Measurements from ENCODE around the gene SYT17. TPM values are rescaled to one million over a fixed set of nuclear protein-coding genes. Genes with fewer than 3 reads are reported as not detected.

SYT17 gene
- total RNA-seq, 3 donors from 2014 or later (not counting 1 experiment from before 2014, with no cell fraction given) = 0.65 to 1.6 TPM; not detected in 1

- Mint-ChIP-seq H3K9me3 (no peaks in the 10 kb centered on the region), H3K4me1 (no peaks in the 10 kb centered on the region), H3K36me3 (no peaks in the 10 kb centered on the region), H3K27ac (no peak overlapping the region), H3K4me3 (no peak overlapping the region), H3K27me3 (ENCODE audit: low read depth in 2 of 2) (peaks cover 9 to 14% of the 10 kb centered on the region in 2 donors)
- H3K27me3 ChIP-seq (ENCODE audit: control insufficient read depth, insufficient read depth, low read length) = no peaks in the 10 kb centered on the region
- TF ChIP-seq CTCF (IDR thresholded peaks at IDR 0.05) = no peak
- H3K4me3 ChIP-seq (ENCODE audit: low read length) = no peak overlapping the region
- DNase-seq (no peak), ATAC-seq (no peak)
- 87% methylated on average over 3 of the region's 3 CpGs for WGBS (ENCODE audit: insufficient coverage)
- peaks cover under 1% of the 10 kb centered on the region for H3K4me1 ChIP-seq (ENCODE audit: control insufficient read depth, insufficient read depth, low read length)
- H3K27ac ChIP-seq (ENCODE audit: low read length) = no peak overlapping the region
- H3K36me3 ChIP-seq (ENCODE audit: control insufficient read depth, insufficient read depth, low read length) = no peaks in the 10 kb centered on the region
- no peaks in the 10 kb centered on the region for H3K9me3 ChIP-seq (ENCODE audit: control insufficient read depth, insufficient read depth, low read length)
- intact Hi-C loops (cut with micrococcal nuclease) = no loop called here
Observed at GRCh38 chr16:19174478-19174877, 6.4 kb downstream of the SYT17 start.

DNA sequence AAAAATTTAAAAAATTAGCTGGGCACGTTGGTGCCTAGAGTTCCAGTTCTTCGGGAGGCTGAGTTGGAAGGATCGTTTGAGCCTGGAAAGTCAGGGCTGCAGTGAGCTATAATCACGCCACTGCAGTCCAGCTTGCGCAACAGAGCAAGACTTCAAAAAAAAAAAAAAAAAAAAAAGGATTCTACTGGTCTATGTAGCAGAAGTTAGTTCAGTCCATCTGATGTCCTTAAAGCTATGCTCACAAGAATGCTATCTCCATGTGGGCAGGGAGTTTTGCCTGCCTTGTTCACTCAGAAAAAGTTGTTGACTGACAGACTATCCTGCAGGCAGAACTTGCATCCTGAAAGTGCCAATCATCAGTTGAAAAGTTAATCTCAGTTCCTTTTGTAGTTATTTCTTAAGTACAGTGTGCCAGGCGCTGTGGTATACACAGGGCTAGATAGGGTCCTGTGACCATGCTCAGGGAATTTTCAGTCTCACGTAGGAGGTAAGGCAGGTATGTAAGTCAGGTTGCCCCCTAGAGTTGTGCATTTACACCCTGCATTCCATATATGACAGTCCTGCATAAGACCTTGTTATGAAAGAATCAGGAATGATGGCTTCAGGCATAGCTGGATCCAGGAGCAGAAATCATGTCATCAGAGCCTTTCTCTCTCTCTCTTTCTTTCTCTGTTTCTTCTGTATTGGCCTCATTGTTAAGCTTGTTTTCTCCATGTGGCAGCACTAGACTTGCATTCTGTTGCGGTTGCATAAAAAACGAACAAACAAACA is 7.6 kb downstream of the SYT17 start:
- H3K27me3 Mint-ChIP-seq (ENCODE audit: low read depth in 2 of 2) = peaks cover 2 to 14% of the 10 kb centered on the region in 2 donors
- H3K4me1 ChIP-seq (ENCODE audit: control insufficient read depth, insufficient read depth, low read length) = peaks cover 2% of the 10 kb centered on the region
- H3K4me1 Mint-ChIP-seq = no peaks in the 10 kb centered on the region
- H3K27me3 ChIP-seq (ENCODE audit: control insufficient read depth, insufficient read depth, low read length) = no peaks in the 10 kb centered on the region
- ATAC-seq (no peak), DNase-seq (no peak)
- no peak overlapping the region for H3K4me3 Mint-ChIP-seq
- H3K4me3 ChIP-seq (ENCODE audit: low read length) = no peak overlapping the region
- intact Hi-C loops (cut with micrococcal nuclease) = no loop called here
- H3K9me3 ChIP-seq (ENCODE audit: control insufficient read depth, insufficient read depth, low read length) = no peaks in the 10 kb centered on the region
- H3K27ac ChIP-seq (ENCODE audit: low read length) = no peak overlapping the region
- TF ChIP-seq CTCF (IDR thresholded peaks at IDR 0.05) = no peak
- WGBS (ENCODE audit: insufficient coverage) = 83% methylated on average over 9 of the region's 9 CpGs
- no peaks in the 10 kb centered on the region for H3K36me3 ChIP-seq (ENCODE audit: control insufficient read depth, insufficient read depth, low read length)
- no peaks in the 10 kb centered on the region for H3K9me3 Mint-ChIP-seq
- H3K36me3 Mint-ChIP-seq = no peaks in the 10 kb centered on the region
- H3K27ac Mint-ChIP-seq = no peak overlapping the region

- peaks cover 2% of the 10 kb centered on the region for H3K4me1 ChIP-seq (ENCODE audit: control insufficient read depth, insufficient read depth, low read length)
- Mint-ChIP-seq H3K4me1 (no peaks in the 10 kb centered on the region), H3K27me3 (ENCODE audit: low read depth in 2 of 2) (peaks cover 2 to 16% of the 10 kb centered on the region in 2 donors), H3K36me3 (no peaks in the 10 kb centered on the region), H3K4me3 (no peak overlapping the region), H3K27ac (no peak overlapping the region), H3K9me3 (no peaks in the 10 kb centered on the region)
- no peak overlapping the region for H3K4me3 ChIP-seq (ENCODE audit: low read length)
- WGBS (ENCODE audit: insufficient coverage) = 87% methylated on average over 5 of the region's 5 CpGs
- TF ChIP-seq CTCF (IDR thresholded peaks at IDR 0.05) = no peak
- no peaks in the 10 kb centered on the region for H3K36me3 ChIP-seq (ENCODE audit: control insufficient read depth, insufficient read depth, low read length)
- no peak overlapping the region for H3K27ac ChIP-seq (ENCODE audit: low read length)
- ATAC-seq (no peak), DNase-seq (no peak)
- H3K9me3 ChIP-seq (ENCODE audit: control insufficient read depth, insufficient read depth, low read length) = no peaks in the 10 kb centered on the region
- no peaks in the 10 kb centered on the region for H3K27me3 ChIP-seq (ENCODE audit: control insufficient read depth, insufficient read depth, low read length)
- intact Hi-C loops (cut with micrococcal nuclease) = no loop called here
Observed at GRCh38 chr16:19177111-19177739, 9.2 kb downstream of the SYT17 start.
